ENCODE measurements around the gene HEXD.

DNA sequence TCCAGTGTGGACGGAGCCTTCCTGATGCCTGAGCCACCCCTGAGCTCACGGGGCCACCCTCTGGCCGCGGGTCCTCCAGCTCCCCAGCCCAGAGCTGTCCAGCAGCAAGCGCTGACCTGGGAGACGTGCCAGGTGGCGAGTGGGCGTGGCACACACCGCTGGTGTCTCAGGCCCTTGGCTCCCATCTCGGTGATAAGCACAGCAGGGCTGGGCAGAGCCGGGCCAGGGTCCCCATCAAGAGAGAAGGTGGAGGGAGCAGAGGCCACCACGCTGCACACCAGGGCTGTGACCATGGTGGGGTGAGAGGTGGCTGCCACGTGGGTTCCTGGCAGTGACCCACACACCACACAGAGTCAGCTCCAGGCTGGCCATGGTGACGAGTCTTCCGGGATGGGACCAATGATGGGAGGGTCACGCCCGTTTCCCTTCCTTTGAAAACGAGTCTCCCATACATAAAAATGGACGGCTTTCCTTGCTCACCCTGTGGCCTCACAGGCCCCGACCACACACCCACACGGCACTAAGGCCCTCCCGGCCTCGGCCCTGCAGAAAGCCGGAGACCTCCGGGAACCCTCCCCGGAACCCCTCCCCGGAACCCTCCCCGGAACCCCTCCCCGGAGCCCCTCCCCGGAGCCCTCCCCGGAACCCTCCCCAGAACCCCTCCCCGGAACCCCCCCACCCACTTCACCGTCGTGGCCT lies 29.8 kb upstream of the HEXD start:
- TF ChIP-seq CTCF (IDR thresholded peaks at IDR 0.05): no peak
- no peak for TF ChIP-seq EP300 (IDR thresholded peaks at IDR 0.05)
- no peak for TF ChIP-seq POLR2AphosphoS5 (IDR thresholded peaks at IDR 0.05)
- no peak for TF ChIP-seq POLR2A (IDR thresholded peaks at IDR 0.05; ENCODE audit: low read depth)

Measured in esophagus muscularis mucosa (tissue), 4 donors.